ENCODE measurements around the gene OLIG3.
A peak's percentile ranks its signal among the peaks of the same experiment; 100 is the strongest.

OLIG3 gene

GRCh38 chr6:137494281-137494987, at the start of gene OLIG3:
OLIG3 (minus strand) TSS chr6:137494394; CDS start chr6:137494170, 224 bp downstream.
- DNase-seq (ENCODE audit: low read depth in 1 of 2, low spot score in 1 of 2) = peak in 1 of 2 donors; percentile 13

DNA sequence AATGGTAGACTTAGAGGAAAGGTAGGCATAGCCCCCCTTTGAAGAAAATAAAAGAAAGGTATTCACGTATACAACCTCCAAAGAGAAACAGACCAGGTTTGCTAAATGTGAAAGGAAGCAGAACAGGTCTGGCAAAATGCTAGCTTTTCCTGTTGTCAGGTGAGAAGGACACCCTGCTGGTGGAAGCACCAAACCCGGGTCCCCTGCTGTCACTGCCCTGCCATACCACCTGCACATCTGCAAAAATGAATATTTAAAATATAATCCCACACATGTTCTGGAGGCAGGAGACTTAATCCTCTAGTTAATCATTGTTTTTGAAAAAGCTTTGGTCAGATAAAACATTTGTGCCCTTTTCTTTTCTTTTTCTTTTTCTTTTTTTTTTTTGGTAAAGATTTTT, 48.9 kb upstream of the OLIG3 start:
- DNase-seq (ENCODE audit: low read depth in 1 of 2, low spot score in 1 of 2) = no peak

DNA sequence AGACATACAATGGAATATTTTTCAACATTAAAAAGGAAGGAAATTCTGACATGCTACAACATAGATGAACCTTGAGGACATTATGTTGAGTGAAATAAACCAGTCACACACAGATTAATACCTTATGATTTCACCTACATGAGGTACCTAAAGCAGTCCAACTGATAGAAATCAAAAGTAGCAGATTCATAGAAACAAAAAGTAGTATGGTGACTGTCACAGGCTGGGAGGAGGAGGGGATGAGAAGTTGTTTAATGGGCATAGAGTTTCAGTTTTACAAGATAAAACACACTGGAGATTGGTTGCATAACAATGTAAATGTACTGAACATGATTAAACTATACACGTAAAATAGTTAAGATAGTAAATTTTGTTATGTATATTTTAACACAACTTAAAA, 48.5 kb upstream of the OLIG3 start:
- no peak for DNase-seq (ENCODE audit: low read depth in 1 of 2, low spot score in 1 of 2)

DNA sequence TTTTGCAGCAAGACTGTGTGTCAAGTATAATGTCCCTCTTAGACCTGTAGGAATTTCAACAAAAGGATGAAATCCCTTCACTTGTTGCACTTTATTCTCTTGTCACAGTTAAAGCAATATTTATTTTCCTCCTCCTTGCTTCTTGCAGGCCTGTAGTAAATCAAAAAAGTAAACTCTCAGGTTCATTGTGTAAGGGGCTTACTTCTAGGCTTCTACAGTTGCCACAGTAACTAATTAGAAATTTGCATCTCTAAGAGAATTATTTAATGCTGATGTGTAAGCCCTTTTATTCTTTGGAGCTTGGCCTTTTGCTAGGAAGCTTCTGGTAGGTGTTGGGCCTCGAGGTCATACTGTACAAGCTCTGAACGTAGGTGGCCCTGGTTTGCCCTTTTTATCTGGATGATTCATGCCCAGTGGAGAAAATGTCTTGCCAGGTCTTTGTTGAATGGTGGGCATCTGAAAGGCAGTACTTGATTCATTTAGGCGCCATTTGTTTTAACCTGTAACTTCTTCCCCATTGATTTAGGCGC, 47.4 kb upstream of the OLIG3 start:
- no peak for DNase-seq (ENCODE audit: low read depth in 1 of 2, low spot score in 1 of 2)

DNA sequence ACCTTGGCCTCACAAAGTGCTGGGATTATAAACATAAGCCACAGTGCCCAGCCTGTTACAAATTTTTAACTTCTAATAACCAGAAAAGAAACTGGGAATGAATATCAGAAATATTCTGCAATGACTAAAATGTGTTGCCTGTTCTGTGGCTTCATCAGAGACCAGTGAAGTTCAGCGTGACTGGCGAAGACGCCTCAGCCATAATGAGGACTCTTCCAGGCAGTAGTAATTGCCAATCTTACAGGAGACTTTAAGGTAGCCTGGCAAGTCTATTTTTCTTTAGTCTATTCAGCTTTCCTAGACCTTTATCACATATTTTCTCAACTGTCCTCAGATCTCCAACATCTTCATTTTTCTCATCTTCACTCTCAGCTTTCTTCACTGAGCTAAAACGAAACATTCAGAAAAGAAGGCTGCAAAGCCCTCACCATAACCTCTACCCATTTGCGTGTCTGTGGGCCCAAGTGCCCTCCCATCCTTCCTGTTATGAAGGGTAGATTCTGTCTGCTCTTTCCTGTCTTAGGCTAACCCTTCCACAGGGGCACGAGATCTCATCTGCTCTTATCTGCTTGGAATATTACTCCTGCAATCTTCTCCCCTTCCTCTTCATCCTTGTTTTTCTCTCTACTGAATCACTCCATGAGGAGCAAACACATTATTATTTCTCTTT, 42.0 kb upstream of the OLIG3 start:
- no peak for DNase-seq (ENCODE audit: low read depth in 1 of 2, low spot score in 1 of 2)

- no peak for DNase-seq (ENCODE audit: low read depth in 1 of 2, low spot score in 1 of 2)
These were observed 37.3 kb upstream of the OLIG3 start for GRCh38 chr6:137531376-137532092.

GRCh38 chr6:137530404-137530803, 36.2 kb upstream of the OLIG3 start:
- no peak for DNase-seq (ENCODE audit: low read depth in 1 of 2, low spot score in 1 of 2)

GRCh38 chr6:137522831-137523230, 28.6 kb upstream of the OLIG3 start:
- DNase-seq (ENCODE audit: low read depth in 1 of 2, low spot score in 1 of 2) = no peak

- DNase-seq (ENCODE audit: low read depth in 1 of 2, low spot score in 1 of 2) = no peak
These were observed 28.1 kb upstream of the OLIG3 start for GRCh38 chr6:137522198-137522798.

GRCh38 chr6:137520520-137520919, 26.3 kb upstream of the OLIG3 start:
- no peak for DNase-seq (ENCODE audit: low read depth in 1 of 2, low spot score in 1 of 2)

DNA sequence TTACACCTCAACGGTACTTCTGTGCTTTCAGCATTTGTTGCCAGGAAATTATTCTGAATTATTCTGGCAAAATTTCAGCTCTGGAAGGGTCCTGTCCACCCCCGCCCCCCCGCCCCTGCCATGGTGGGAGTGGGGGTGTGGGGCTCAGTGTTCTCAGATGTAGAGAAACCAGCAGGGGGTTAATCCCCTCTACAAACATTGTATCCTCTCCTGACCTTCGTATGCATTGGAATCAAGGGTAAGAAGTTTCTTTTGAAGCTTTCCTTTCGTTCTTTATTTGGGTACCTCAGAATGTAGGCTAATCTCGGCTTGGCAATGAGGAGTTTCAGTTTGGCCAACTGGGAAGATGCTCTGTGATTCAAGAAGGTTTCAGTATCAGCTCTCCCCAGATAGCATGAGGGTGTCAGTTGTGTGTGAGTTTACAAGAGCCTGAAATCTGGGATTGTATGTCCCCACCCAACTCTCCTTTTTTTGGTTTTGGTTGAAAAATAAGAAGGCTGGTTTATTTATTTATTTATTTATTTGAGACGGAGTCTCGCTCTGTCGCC, 25.5 kb upstream of the OLIG3 start:
- DNase-seq (ENCODE audit: low read depth in 1 of 2, low spot score in 1 of 2) = no peak

GRCh38 chr6:137518386-137518983, 24.3 kb upstream of the OLIG3 start:
- no peak for DNase-seq (ENCODE audit: low read depth in 1 of 2, low spot score in 1 of 2)

DNA sequence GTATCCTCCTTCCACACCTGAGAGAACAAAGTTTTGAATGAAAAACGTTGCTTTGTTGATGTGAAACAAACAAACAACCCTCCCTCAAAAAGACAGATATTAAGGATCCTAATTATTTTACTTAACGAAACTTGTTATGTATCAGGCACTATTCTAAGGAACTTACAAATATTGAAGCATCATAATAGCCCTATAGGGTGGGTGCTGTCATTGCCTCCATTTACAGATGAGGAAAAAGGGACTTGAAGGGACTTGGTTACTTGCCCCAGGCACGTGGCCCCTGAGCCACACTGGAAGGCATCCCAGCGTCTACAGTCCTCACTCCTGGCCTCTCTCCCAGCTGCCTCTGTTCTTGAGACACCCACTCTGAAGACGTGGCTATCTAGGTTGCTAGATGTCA, 20.2 kb upstream of the OLIG3 start:
- DNase-seq (ENCODE audit: low read depth in 1 of 2, low spot score in 1 of 2) = no peak

DNA sequence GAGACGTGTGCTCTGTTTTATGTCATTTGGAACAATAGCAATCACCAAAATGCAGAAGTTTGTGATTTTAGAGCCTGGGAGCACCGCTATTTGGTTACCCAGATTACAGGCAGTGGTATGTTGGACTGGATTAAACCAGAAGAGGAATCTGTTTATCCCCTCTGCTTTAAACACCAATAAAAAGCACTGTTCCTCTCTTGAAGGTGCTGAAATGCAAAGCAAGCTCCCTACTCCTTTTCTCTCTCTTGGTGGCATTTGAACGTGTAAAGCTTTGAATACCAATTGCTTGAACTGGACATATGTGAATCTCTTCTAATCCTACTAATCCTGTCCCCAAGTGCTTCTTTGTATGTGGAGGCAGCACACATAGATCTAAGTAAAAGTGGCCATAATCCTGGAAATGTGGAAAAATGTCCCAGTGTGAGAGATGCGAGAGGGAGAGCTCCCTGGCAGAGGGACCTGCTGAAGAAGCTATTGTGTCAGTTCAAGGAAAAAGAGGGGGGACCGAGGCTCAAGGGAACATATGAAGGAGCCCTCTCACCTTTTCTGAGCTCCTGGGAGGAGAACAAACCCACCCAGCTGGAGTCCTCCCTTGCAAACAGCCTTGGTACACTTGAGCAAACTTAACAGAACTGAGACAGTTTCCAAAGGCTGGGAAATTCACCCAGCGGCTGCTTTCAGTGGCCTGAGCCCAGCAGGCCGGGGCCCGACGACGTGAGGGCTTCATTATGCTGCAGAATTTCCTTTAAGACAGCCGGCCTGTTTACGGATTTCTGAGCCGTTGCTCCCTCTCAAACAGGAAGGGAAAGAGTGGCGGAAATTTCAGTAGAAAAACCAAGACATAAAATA, 18.8 kb upstream of the OLIG3 start:
- no peak for DNase-seq (ENCODE audit: low read depth in 1 of 2, low spot score in 1 of 2)

DNA sequence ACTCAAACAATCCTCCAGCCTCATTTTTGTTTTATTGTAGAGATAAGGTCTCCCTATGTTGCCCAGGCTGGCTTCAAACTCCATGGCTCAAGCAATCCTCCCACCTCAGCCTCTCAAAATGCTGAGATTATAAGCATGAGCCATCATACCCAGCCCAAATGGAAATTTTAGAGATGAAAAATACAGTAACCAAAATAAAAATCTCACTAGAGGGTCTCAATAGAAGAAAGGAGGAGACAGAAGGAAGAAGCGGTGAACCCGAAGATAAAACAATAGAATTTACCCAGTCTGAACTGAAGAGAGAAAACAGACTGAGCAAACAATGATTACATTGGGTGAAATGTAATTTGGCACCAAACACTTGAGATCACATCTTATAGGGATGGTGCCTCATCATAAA, 16.7 kb upstream of the OLIG3 start:
- DNase-seq (ENCODE audit: low read depth in 1 of 2, low spot score in 1 of 2) = no peak

- DNase-seq (ENCODE audit: low read depth in 1 of 2, low spot score in 1 of 2) = no peak
These were observed 4.4 kb upstream of the OLIG3 start for GRCh38 chr6:137498481-137499190.

DNA sequence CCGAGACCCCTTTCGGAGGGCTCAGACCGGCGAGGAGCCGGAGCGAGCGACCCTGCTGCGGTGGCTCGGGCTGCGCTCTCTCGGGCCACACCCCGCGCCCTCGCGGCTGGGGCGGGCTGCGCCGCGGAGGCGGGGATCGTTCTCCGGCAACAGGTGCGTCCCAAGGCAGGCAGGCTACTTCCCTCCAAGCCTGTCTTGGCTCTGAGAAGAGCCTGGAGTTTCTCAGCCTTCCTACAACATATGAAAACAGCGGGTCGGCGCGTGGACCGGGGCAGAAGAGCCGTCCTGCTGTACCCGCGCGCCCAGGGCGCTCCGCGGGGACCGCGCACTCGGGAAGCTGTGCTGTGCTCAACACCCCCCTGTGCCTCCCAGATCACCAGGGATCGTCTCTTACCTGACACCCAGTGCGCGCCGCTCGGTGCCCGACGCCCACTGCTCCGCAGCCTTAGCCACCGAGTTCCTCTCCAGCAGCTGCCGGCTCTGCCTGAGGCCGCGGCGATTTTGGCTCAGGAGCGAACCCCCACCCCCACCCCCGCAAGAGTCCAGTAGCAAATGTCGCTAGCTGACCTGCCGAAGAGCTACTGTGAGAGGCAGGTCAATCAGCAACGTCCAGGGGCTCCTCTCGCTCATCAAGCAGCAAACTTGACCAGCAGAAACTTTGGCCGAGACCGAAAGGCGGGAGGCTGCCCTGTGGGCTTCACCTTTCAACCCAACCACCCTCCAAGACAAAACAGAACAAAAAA, 3.7 kb upstream of the OLIG3 start:
- no peak for DNase-seq (ENCODE audit: low read depth in 1 of 2, low spot score in 1 of 2)

- DNase-seq (ENCODE audit: low read depth in 1 of 2, low spot score in 1 of 2) = no peak
These were observed 2.9 kb upstream of the OLIG3 start for GRCh38 chr6:137496909-137497720.

All from stimulated activated CD4-positive, alpha-beta T cell treated with anti-CD3 and anti-CD28 coated beads, Interleukin-15, amount 100 ng/mL, for 1 hour (primary cell).